ENCODE results near the gene GOPC. TPM values are rescaled to one million over a fixed set of nuclear protein-coding genes. Genes with fewer than 3 reads are reported as not detected.

The GOPC gene
- total RNA-seq, 1 donor from 2014 or later, result 32.8 TPM

GRCh38 chr6:117546674-117547073 lies 55.6 kb downstream of the GOPC start:
- peaks cover 9% of the 10 kb centered on the region for H3K36me3 Mint-ChIP-seq
- peaks cover 15% of the 10 kb centered on the region for H3K4me1 Mint-ChIP-seq (ENCODE audit: unreplicated experiment)

GRCh38 chr6:117545161-117545595 lies 57.1 kb downstream of the GOPC start:
- DNase-seq (ENCODE audit: extremely low spot score, unreplicated experiment), result no peak
- Mint-ChIP-seq H3K27ac (peak overlapping the region; percentile 43), H3K4me3 (peak overlapping the region; percentile 21), H3K36me3 (peaks cover 9% of the 10 kb centered on the region), H3K27me3 (no peaks in the 10 kb centered on the region), H3K4me1 (ENCODE audit: unreplicated experiment) (peaks cover 15% of the 10 kb centered on the region), H3K9me3 (no peaks in the 10 kb centered on the region)
- TF ChIP-seq CTCF (conservative IDR thresholded peaks at IDR 0.05), result no peak

More at GRCh38 chr6:117546674-117547073, 55.6 kb downstream of the GOPC start:
- Mint-ChIP-seq H3K4me3 (no peak overlapping the region), H3K27me3 (no peaks in the 10 kb centered on the region), H3K27ac (peak overlapping the region; percentile 63), H3K9me3 (no peaks in the 10 kb centered on the region)
- TF ChIP-seq CTCF (conservative IDR thresholded peaks at IDR 0.05), result no peak
- DNase-seq (ENCODE audit: extremely low spot score, unreplicated experiment), result no peak

GRCh38 chr6:117544716-117545115 lies 57.6 kb downstream of the GOPC start:
- peaks cover 9% of the 10 kb centered on the region for H3K36me3 Mint-ChIP-seq
- no peak for TF ChIP-seq CTCF (conservative IDR thresholded peaks at IDR 0.05)
- H3K4me3 Mint-ChIP-seq, result no peak overlapping the region
- H3K27ac Mint-ChIP-seq, result no peak overlapping the region
- no peaks in the 10 kb centered on the region for H3K27me3 Mint-ChIP-seq
- H3K9me3 Mint-ChIP-seq, result no peaks in the 10 kb centered on the region
- DNase-seq (ENCODE audit: extremely low spot score, unreplicated experiment), result no peak
- H3K4me1 Mint-ChIP-seq (ENCODE audit: unreplicated experiment), result peaks cover 15% of the 10 kb centered on the region

- no peak for DNase-seq (ENCODE audit: extremely low spot score, unreplicated experiment)
- no peak for TF ChIP-seq CTCF (conservative IDR thresholded peaks at IDR 0.05)
- Mint-ChIP-seq H3K27ac (no peak overlapping the region), H3K27me3 (no peaks in the 10 kb centered on the region), H3K4me3 (no peak overlapping the region), H3K9me3 (no peaks in the 10 kb centered on the region), H3K4me1 (ENCODE audit: unreplicated experiment) (peaks cover 5% of the 10 kb centered on the region), H3K36me3 (peaks cover 13% of the 10 kb centered on the region)
These were observed 59.8 kb downstream of the GOPC start for GRCh38 chr6:117542493-117542892.

- DNase-seq (ENCODE audit: extremely low spot score, unreplicated experiment), result no peak
- Mint-ChIP-seq H3K36me3 (peaks cover 4% of the 10 kb centered on the region), H3K4me1 (ENCODE audit: unreplicated experiment) (peaks cover 5% of the 10 kb centered on the region), H3K27ac (no peak overlapping the region), H3K27me3 (no peaks in the 10 kb centered on the region), H3K9me3 (no peaks in the 10 kb centered on the region), H3K4me3 (no peak overlapping the region)
- no peak for TF ChIP-seq CTCF (conservative IDR thresholded peaks at IDR 0.05)
These were observed 61.6 kb downstream of the GOPC start for GRCh38 chr6:117540670-117541069.

GRCh38 chr6:117538615-117539014 lies 63.7 kb downstream of the GOPC start:
- no peaks in the 10 kb centered on the region for H3K4me1 Mint-ChIP-seq (ENCODE audit: unreplicated experiment)
- no peak overlapping the region for H3K4me3 Mint-ChIP-seq
- H3K27me3 Mint-ChIP-seq, result no peaks in the 10 kb centered on the region
- H3K9me3 Mint-ChIP-seq, result no peaks in the 10 kb centered on the region
- H3K27ac Mint-ChIP-seq, result no peak overlapping the region
- no peak for TF ChIP-seq CTCF (conservative IDR thresholded peaks at IDR 0.05)
- peaks cover 4% of the 10 kb centered on the region for H3K36me3 Mint-ChIP-seq
- no peak for DNase-seq (ENCODE audit: extremely low spot score, unreplicated experiment)

All from type B pancreatic cell (in vitro differentiated cells).